NCI-H1694 treated with DMSO at 0.1 percent for 48 hours (cell line): ENCODE measurements around the gene MVB12B.

Experiments used
- DNase-seq: peaks from one replicate; lab custom pipeline; 2025; lab: John Stamatoyannopoulos, UW

The MVB12B gene

GRCh38 chr9:126452106-126452505 is 125.5 kb downstream of the MVB12B start:
- DNase-seq, result no peak

DNA sequence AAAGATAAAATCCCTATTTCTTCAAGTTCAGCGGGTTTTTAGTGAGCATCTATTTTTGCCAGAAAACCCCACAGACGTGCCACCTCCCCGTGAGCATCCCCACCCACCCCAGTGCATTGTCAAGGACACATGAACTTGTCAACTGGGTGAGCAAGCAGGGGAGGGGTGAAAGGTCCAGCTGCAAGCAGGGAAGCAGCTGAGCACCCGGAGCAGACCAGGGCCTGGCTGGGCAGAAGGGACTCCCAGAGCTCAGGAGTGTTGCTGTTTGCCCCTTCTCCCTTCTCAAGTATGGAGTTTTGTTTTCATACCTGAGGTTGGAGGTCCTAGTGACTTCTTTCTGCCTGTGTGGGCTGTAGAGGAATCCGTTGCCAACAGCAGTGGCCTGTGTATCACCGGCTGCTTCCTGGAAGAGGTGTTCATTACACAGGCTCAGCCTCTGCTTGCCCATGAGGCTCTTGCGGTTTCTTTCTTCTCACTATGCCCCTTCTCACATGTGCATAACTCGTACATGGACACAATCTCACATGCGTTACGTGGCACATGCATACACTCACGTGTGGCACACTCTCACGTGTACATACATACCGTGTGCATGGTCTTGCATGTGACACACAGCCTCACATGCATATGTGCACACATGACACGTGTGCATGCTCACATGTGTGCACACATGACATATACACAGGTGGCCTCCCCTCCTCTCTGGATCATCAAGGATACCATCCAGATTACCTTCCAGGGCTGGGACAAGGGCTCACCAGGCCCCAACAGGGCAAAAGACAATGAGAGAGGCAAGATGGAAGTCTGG is 126.7 kb downstream of the MVB12B start:
- no peak for DNase-seq

GRCh38 chr9:126454215-126454614 is 127.6 kb downstream of the MVB12B start:
- no peak for DNase-seq

DNA sequence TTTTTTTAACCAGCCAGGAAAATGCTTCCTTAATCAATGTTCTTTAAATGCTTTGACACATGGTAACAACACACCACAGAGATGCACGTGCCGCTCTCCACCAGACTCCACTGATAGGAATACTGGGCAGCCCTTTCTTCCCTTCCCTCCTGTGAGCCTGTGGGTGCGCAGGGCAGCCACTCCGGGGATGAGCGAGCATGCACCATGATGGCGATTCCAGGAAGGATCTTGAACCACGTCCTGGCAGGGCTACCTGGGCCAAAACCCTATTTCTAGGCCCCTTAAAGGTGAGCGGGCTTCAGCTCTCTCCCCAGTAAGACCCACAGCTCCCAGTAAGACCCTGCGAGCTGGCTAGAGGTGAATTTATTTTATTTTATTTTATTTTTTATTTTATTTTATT is 128.2 kb downstream of the MVB12B start:
- DNase-seq, result no peak

GRCh38 chr9:126456441-126457174 is 130.0 kb downstream of the MVB12B start:
- no peak for DNase-seq

- DNase-seq, result no peak
Observed at GRCh38 chr9:126457175-126457547, 130.5 kb downstream of the MVB12B start.

GRCh38 chr9:126457890-126458289 is 131.3 kb downstream of the MVB12B start:
- no peak for DNase-seq

DNA sequence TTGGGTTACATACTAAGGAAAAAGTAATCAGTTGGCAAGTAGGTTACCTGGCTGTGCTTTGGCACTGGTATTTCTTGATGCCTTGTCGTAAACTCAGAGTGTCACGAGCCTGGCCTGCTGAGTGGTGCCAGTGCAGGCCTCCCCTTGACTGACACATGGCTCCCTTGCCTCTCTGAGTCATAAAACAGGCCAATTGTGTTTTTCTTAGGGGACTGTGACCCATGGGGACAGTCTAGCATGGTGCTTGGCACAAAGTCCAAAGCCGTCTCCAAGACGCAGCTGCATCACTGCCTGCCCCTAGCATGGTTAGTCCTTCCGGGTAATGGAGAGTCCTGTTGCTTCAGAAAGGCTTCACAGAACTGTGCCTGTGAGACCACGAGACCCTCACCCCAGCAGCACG is 132.5 kb downstream of the MVB12B start:
- DNase-seq, result no peak

DNA sequence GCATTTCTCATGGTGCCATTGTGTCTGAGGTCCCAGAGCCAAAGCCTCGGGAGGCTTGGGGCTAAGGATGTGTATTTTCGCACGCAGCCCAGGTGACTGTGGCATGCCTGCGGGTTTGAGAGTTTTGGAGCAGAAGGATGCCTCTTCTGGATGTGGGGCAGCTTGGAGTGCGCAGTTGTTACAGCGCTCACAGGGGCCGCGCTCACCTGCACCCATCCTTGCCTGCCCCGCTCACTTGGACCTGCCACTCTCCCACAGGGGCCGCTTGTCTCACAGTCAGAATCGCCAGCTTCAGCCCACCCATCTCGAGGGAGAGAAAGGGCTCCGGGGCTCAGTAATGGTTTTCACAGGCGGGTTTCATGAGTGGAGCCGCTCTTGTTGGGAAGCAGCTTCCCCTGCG is 132.9 kb downstream of the MVB12B start:
- no peak for DNase-seq

GRCh38 chr9:126459965-126460843 is 133.6 kb downstream of the MVB12B start:
- DNase-seq, result no peak

GRCh38 chr9:126461029-126461428 is 134.4 kb downstream of the MVB12B start:
- DNase-seq, result no peak

- no peak for DNase-seq
Observed at GRCh38 chr9:126461608-126462007, 135.0 kb downstream of the MVB12B start.

DNA sequence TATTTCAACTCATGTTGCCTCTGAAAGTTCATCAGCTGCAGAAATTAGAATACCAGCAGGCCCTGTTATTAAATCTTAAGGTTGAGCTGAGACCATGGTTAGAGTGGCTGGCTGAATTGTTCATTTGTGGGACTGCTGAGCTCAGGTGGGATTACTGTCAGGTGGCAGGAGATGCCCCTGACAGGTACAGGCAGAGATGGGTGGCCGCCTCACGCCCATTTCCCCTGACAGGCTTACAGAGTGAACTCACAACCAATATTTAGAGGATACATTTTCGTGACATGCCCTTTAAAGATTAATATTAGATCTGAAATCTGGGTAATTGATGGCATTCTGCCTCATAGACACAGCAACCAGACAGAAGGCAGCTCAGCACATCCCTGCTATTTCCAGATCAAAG is 136.0 kb downstream of the MVB12B start:
- DNase-seq, result no peak

- DNase-seq, result no peak
Observed at GRCh38 chr9:126463426-126463825, 136.8 kb downstream of the MVB12B start.

- DNase-seq, result no peak
Observed at GRCh38 chr9:126464694-126465441, 138.2 kb downstream of the MVB12B start.

- no peak for DNase-seq
Observed at GRCh38 chr9:126465977-126466376, 139.3 kb downstream of the MVB12B start.

GRCh38 chr9:126468141-126468825 is 141.7 kb downstream of the MVB12B start:
- DNase-seq, result no peak

GRCh38 chr9:126470241-126470993 is 143.8 kb downstream of the MVB12B start:
- DNase-seq, result no peak

DNA sequence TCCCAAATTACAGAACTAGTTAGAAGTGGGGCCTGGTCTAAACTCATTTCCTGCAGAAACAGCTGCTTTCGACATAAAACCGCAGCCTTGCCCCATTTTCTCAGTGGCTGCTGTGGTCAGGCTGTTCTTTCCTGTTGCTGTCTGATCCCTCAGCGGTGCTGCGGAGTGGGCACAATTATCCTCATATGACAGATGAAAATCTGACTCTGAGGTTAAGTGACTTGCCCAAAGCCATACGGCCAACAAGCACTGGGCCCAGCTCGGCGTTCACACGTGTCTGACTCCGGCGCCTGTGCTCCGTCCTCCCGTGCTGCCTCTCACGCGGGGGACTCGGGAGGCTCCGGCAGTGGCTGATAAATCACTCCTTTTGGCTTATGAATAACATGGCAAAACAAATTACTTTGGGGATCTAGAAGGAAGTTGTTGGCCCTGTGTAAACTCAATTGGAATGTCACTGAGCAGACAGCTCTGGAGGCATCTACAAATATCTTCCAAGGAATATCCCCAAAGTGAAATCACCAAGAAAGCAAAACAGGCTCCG is 144.5 kb downstream of the MVB12B start:
- DNase-seq, result no peak
